Activated T-cell treated with anti-CD3 and anti-CD28 coated beads, Interleukin-2, amount 50 U/mL, for 24 hours (primary cell): ENCODE measurements around the gene KCNQ1.

Experiments
- DNase-seq: peaks from one replicate; pipeline ENCODE4 v3.0.0-alpha.2; 2020
- H3K27ac Mint-ChIP-seq: 2 replicates; pipeline ENCODE4 v1.8.0; 2020; ENCODE audit warnings: mild to moderate bottlenecking, mixed read lengths
- H3K27me3 Mint-ChIP-seq: 2 replicates; pipeline ENCODE4 v1.8.0; 2020; ENCODE audit warnings: mixed read lengths
- H3K36me3 Mint-ChIP-seq: 2 replicates; pipeline ENCODE4 v1.8.0; 2020; ENCODE audit warnings: low read depth, mixed read lengths
- H3K4me1 Mint-ChIP-seq: 2 replicates; pipeline ENCODE4 v1.8.0; 2020; ENCODE audit warnings: low read depth, mixed read lengths
- H3K4me3 Mint-ChIP-seq: 2 replicates; pipeline ENCODE4 v1.8.0; 2020; ENCODE audit warnings: mild to moderate bottlenecking, moderate library complexity, mixed read lengths
- H3K9me3 Mint-ChIP-seq: 2 replicates; pipeline ENCODE4 v1.8.0; 2020; ENCODE audit warnings: mixed read lengths

KCNQ1 gene

DNA sequence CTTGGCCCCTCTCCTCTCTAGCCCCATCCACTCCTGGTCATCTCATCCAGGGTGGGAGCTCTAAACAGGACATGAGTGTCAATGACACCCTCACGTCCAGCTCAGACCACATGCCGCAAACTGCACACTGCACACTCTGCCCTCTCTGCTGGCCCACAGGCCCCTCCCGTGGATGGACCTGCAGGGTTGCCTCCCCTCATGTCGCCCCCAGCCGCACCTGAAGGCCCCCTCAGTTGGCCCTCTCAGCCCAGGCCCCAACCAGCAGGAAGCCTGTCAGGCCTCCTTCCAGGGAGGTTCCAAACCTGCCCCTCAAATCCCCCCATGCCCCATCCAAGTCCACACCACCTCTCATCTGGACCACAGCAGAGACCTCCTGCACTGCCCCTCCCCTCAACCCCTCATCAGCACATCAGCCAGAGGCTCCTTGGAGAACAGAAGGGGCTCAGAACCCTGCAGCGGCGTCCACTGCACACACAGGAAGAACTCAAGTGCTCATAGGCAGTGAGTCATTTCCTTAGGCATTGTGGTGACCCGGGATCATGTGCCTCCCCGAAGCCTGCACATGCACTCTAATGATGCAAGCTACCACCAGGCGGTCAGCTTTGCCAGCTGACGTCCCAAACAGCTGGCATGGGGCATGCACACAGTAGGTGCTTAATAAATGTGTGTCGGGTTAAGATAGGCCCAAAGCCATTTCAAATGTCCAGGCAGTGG is 453.7 kb downstream of the KCNQ1 start:
- H3K4me3 Mint-ChIP-seq = peak overlapping the region; percentile 50
- H3K4me1 Mint-ChIP-seq = peaks cover 42% of the 10 kb centered on the region
- peak; percentile 70 for DNase-seq

More for the DNA sequence above, 453.7 kb downstream of the KCNQ1 start:
- H3K27me3 Mint-ChIP-seq = no peaks in the 10 kb centered on the region
- H3K9me3 Mint-ChIP-seq = no peaks in the 10 kb centered on the region
- H3K36me3 Mint-ChIP-seq = no peaks in the 10 kb centered on the region
- H3K27ac Mint-ChIP-seq = peak overlapping the region; percentile 87
